Prostate gland (tissue), 2 donors: Measurements from ENCODE around the gene PLXDC2.

Experiments used
- POLR2A ChIP-seq: fragments of 450-650 bp; IDR thresholded peaks from one replicate; pipeline ENCODE4 v1.6.1; 2016; ENCODE audit warnings: antibody characterized with exemption, mild to moderate bottlenecking
- POLR2AphosphoS5 ChIP-seq: sonication (generic); formaldehyde crosslinking; IDR thresholded peaks from one replicate; pipeline ENCODE4 v1.6.1; 2017; ENCODE audit warnings: antibody characterized with exemption
- TF ChIP-seq, protein P1 (sequence below), 4 experiments: fragments of 200-600 bp in 2 of 4; fragments of 450-650 bp in 2 of 4; sonication (generic) in 2 of 4; IDR thresholded peaks; 1 replicate in 3 of 4; 2 replicates in 1 of 4; pipeline ENCODE4 v1.5.1; 2016 to 2019; ENCODE audit warnings: antibody characterized with exemption in 4 of 4, mild to moderate bottlenecking in 2 of 4, moderate library complexity in 2 of 4

DNA sequence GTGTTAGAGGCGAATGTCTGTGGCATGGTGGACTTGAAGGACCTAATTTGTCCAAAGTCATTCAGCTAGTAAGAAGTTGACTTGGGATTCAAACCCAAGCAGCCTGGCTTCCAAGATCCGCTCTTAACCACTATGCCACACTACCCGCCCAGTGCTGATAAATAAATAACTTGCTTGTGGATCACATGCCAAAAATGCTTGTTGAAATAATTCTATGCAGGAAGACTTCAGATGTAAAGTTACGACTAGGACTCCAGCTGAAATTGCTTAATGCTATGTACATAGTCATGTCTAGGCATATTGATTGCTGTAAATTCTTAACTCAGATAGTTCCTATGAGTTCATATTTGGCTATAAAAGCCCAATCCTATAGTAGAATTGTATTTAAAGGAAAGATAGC, 76.0 kb downstream of the PLXDC2 start:
- TF ChIP-seq, protein P1, sequence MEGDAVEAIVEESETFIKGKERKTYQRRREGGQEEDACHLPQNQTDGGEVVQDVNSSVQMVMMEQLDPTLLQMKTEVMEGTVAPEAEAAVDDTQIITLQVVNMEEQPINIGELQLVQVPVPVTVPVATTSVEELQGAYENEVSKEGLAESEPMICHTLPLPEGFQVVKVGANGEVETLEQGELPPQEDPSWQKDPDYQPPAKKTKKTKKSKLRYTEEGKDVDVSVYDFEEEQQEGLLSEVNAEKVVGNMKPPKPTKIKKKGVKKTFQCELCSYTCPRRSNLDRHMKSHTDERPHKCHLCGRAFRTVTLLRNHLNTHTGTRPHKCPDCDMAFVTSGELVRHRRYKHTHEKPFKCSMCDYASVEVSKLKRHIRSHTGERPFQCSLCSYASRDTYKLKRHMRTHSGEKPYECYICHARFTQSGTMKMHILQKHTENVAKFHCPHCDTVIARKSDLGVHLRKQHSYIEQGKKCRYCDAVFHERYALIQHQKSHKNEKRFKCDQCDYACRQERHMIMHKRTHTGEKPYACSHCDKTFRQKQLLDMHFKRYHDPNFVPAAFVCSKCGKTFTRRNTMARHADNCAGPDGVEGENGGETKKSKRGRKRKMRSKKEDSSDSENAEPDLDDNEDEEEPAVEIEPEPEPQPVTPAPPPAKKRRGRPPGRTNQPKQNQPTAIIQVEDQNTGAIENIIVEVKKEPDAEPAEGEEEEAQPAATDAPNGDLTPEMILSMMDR (IDR thresholded peaks at IDR 0.05), result no peak
- no peak for TF ChIP-seq POLR2A
- no peak for TF ChIP-seq POLR2AphosphoS5
